Measurements from ENCODE around the gene CCL27. TPM values are rescaled to one million over a fixed set of nuclear protein-coding genes. Genes with fewer than 3 reads are reported as not detected.

The CCL27 gene
- total and polyA plus RNA-seq, 2 of the 8 experiments (the other 6 are each of a cell fraction or from before 2014, with no cell fraction given), result 0.42 TPM; not detected in 1

DNA sequence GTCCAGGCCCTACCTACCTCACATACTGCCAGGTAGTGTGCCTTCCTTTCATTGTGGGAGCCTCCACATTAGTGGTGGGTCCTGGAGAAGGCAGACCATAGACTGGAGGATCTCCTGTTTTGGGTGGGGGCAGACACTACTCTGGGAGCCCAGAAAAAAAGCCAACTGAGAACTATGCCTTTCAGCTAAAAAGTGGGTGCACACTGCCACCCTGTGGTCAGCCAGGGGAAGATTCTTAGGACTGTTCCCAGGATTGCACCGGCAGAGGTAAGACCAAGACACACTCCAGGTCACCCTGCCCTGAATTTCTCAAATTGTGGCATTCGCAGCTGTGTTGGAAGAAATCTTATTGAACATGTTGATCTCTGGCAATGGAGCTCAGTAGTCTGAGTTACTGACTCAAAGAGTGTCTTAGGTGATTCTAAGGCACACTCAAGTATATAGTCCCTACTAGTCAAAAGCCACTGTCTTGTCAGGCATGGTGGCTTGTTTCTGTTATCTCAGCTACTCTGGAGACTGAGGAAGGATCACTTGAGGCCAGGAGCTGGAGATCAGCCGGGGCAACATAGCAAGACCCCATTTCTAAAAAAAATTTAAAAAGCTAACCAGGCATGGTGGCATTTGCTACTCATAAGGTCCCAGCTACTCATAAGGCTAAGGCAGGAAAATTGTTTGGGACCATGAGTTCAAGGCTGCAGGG lies 28.5 kb downstream of the CCL27 start:
- no peaks in the 10 kb centered on the region for H3K9me3 ChIP-seq (ENCODE audit: insufficient read depth in 2 of 2, low read depth in 1 of 2, low read length in 1 of 2)
- peaks cover 6 to 15% (median 10%) of the 10 kb centered on the region in 4 experiments for H3K4me1 ChIP-seq (replicated peaks in 1 of 4; ENCODE audit: control insufficient read depth in 3 of 4, insufficient read depth in 4 of 4, low read length in 3 of 4)
- no peak overlapping the region for H3K4ac ChIP-seq (replicated peaks; ENCODE audit: insufficient read length, low read depth, low read length)
- TF ChIP-seq, protein P1, sequence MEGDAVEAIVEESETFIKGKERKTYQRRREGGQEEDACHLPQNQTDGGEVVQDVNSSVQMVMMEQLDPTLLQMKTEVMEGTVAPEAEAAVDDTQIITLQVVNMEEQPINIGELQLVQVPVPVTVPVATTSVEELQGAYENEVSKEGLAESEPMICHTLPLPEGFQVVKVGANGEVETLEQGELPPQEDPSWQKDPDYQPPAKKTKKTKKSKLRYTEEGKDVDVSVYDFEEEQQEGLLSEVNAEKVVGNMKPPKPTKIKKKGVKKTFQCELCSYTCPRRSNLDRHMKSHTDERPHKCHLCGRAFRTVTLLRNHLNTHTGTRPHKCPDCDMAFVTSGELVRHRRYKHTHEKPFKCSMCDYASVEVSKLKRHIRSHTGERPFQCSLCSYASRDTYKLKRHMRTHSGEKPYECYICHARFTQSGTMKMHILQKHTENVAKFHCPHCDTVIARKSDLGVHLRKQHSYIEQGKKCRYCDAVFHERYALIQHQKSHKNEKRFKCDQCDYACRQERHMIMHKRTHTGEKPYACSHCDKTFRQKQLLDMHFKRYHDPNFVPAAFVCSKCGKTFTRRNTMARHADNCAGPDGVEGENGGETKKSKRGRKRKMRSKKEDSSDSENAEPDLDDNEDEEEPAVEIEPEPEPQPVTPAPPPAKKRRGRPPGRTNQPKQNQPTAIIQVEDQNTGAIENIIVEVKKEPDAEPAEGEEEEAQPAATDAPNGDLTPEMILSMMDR (IDR thresholded peaks at IDR 0.05; ENCODE audit: control extremely low read depth in 1 of 3, insufficient read depth in 1 of 3, low read depth in 1 of 3, low read length in 3 of 3), result peak; percentile 80 to 96 (median 88)
- TF ChIP-seq EZH2 (IDR thresholded peaks at IDR 0.05; ENCODE audit: low read depth, low read length, severe bottlenecking) (no peak), RAD21 (IDR thresholded peaks at IDR 0.05 in 1 of 2, conservative IDR thresholded peaks at IDR 0.05 in 1 of 2; ENCODE audit: low read depth in 2 of 2, low read length in 2 of 2) (peak; percentile 85 to 90)
- no peak overlapping the region for H2AFZ ChIP-seq (ENCODE audit: low read length)
- H3K27me3 ChIP-seq (replicated peaks in 1 of 4; ENCODE audit: control insufficient read depth in 3 of 4, extremely low read depth in 1 of 4, insufficient read depth in 3 of 4, low read length in 3 of 4), result peaks cover 13 to 30% (median 26%) of the 10 kb centered on the region in 4 experiments
- H3K56ac ChIP-seq (replicated peaks; ENCODE audit: insufficient read length, low read depth, low read length), result no peak overlapping the region
- H2BK120ac ChIP-seq (replicated peaks; ENCODE audit: low read depth, low read length), result no peak overlapping the region
- no peak overlapping the region for H3K23ac ChIP-seq (ENCODE audit: insufficient read length)
- H4K8ac ChIP-seq (ENCODE audit: extremely low read depth, insufficient read depth, low read length), result no peak overlapping the region
- DNase-seq (ENCODE audit: low read depth in 1 of 2, low spot score in 2 of 2), result peak in 1 of 2 experiments; percentile 84
- peaks cover 0 to 6% (median 2%) of the 10 kb centered on the region in 4 experiments; a peak in 3 of 8 replicates for H3K36me3 ChIP-seq (ENCODE audit: control insufficient read depth in 2 of 4, insufficient read depth in 4 of 4, low read length in 3 of 4)
- no peak overlapping the region for H4K5ac ChIP-seq (ENCODE audit: insufficient read length, low read depth, low read length)
- WGBS, 2 experiments (ENCODE audit: extremely low coverage in 1 of 2, insufficient coverage in 1 of 2, insufficient read length in 1 of 2, insufficient replicate concordance in 2 of 2, low coverage in 1 of 2, low lambda C conversion rate in 2 of 2, missing lambda C conversion rate in 1 of 2), result 40% methylated on average over 3 of the region's 3 CpGs; no CpG with 5 or more reads in 1 of the 2 experiments
- no peak overlapping the region for H2BK20ac ChIP-seq (ENCODE audit: low read length)
- peaks cover 0 to 14% of the 10 kb centered on the region in 2 experiments for H4K20me1 ChIP-seq (replicated peaks in 1 of 2; ENCODE audit: control insufficient read depth in 1 of 2, insufficient read depth in 2 of 2, low read length in 2 of 2)
- H3K79me2 ChIP-seq (ENCODE audit: control insufficient read depth in 1 of 2, insufficient read depth in 2 of 2, low read length in 2 of 2), result peaks cover 0 to 11% of the 10 kb centered on the region in 2 experiments; a peak in 2 of 4 replicates
- FAIRE-seq, result peak; percentile 90
- H3K4me2 ChIP-seq (ENCODE audit: insufficient read depth in 1 of 2, low read depth in 2 of 2, low read length in 2 of 2), result 0 out of 4 replicates have a peak overlapping the region, but pooled peaks of 1 of the 2 experiments have one; percentile 11
- no peak overlapping the region for H3K14ac ChIP-seq (ENCODE audit: insufficient read length)
- H2AK5ac ChIP-seq (ENCODE audit: low read depth, low read length), result no peak overlapping the region
- ChIA-PET POLR2A (ENCODE audit: partially characterized antibody) (interaction anchor here (0.6 to 11.3 kb wide), 8 partner anchors 9 to 296 kb away, joined by 3 to 127 read pairs (median 4); partner anchors contain the start of genes GALT, IL11RA and RPP25L), CTCF (ENCODE audit: partially characterized antibody) (interaction anchor here (0.6 to 18.5 kb wide), 38 partner anchors 9 to 377 kb away, joined by 3 to 401 read pairs (median 4); partner anchors contain the start of genes CCL27, DCTN3, GALT and IL11RA)
- H3K79me1 ChIP-seq (ENCODE audit: low read depth, low read length), result peaks cover 10% of the 10 kb centered on the region
- peak overlapping the region; percentile 61 for H2BK12ac ChIP-seq (ENCODE audit: low read depth, low read length)
- no peak overlapping the region for H3K9ac ChIP-seq (replicated peaks in 1 of 4; ENCODE audit: extremely low read depth in 1 of 4, low read depth in 3 of 4, low read length in 3 of 4)
- H4K91ac ChIP-seq (replicated peaks; ENCODE audit: insufficient read length, low read length), result no peak overlapping the region
- H3K4me3 ChIP-seq (ENCODE audit: extremely low read depth in 1 of 4, insufficient read depth in 2 of 4, low read depth in 3 of 4, low read length in 4 of 4), result no peak overlapping the region
- H3K23me2 ChIP-seq (ENCODE audit: low read depth, low read length), result peaks cover 12% of the 10 kb centered on the region
- H2BK5ac ChIP-seq (ENCODE audit: low read depth, low read length), result no peak overlapping the region
- no peak overlapping the region for H2BK15ac ChIP-seq (ENCODE audit: low read length)
- H3K27ac ChIP-seq (ENCODE audit: low read depth, low read length), result no peak overlapping the region
- H3K18ac ChIP-seq (ENCODE audit: extremely low read depth, low read length), result no peak overlapping the region

Data from H1 (cell line).